Lower leg skin (tissue), 4 donors: ENCODE data around the gene SPATA45. TPM values are rescaled to one million over a fixed set of nuclear protein-coding genes. Genes with fewer than 3 reads are reported as not detected.
"Not testable (repeated sequence)": the region's sequence is repeated elsewhere in the genome, so short reads cannot be mapped to it uniquely, and the experiment has no call there.

Experiments
- DNase-seq, 2 donors: peaks; one replicate each; pipeline ENCODE4 v3.0.0-alpha.2; 2019; ENCODE audit warnings: low spot score in 2 of 2
- H3K4me3 ChIP-seq: fragments of 200-600 bp; sonication (generic); 2 replicates; pipeline ENCODE4 v1.5.1; 2017; ENCODE audit warnings: mild to moderate bottlenecking, low read depth; ENCODE audit not compliant: poor library complexity, severe bottlenecking
- POLR2A ChIP-seq, 2 donors: fragments of 450-650 bp; IDR thresholded peaks; one replicate each; pipeline ENCODE4 v1.6.1; 2016 to 2017; ENCODE audit warnings: antibody characterized with exemption in 2 of 2, mild to moderate bottlenecking in 1 of 2, moderate library complexity in 1 of 2
- WGBS, 2 donors: methylation state at CpG; one replicate each; pipeline ENCODE4 v1.1.5; 2018; 5-methylcytosine and 5-hydroxymethylcytosine counted together
- intact Hi-C: fragments of 100-400 bp; cut with DNase I; formaldehyde crosslinking; loops from one replicate; pipeline ENCODE4 v1.15.0; 2023; ENCODE audit warnings: low total_unique reads
- total RNA-seq, 4 donors: library from RNA; depleted of rRNA; stranded (reverse); fragments of >200 nt; gene quantifications; one replicate each; pipeline ENCODE4 v1.1.0, GENCODE V29; 2016
- TF ChIP-seq, protein P1 (sequence below), 3 donors: fragments of 450-650 bp; IDR thresholded peaks; one replicate each; pipeline ENCODE4 v1.5.1; 2016; ENCODE audit warnings: antibody characterized with exemption in 3 of 3, mild to moderate bottlenecking in 3 of 3, moderate library complexity in 2 of 3

The SPATA45 gene
- total RNA-seq, 4 donors from 2014 or later = not detected

DNA sequence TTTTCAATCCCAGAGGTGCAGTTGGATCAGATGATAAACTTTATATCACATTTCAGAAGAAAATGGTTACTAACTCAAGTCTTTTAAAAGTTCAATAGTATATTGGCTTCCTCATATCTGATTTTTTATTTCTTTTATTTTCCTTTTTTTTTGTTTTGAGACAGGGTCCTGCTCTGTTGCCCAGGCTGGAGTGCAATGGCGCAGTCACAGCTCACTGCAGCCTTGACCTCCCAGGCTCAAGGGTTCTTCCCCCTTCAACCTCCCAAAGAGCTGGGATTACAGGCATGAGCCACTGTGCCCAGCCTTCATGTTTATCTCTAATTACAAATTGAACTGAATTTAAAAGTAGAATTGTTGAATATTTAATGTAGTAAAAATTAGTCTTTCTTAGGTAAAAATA is 24.5 kb upstream of the SPATA45 start:
- WGBS, 2 donors = 0 to 100% methylated on average over 1 of the region's 1 CpG
- intact Hi-C loops = no loop called here
- DNase-seq = no peak
- TF ChIP-seq, protein P1, sequence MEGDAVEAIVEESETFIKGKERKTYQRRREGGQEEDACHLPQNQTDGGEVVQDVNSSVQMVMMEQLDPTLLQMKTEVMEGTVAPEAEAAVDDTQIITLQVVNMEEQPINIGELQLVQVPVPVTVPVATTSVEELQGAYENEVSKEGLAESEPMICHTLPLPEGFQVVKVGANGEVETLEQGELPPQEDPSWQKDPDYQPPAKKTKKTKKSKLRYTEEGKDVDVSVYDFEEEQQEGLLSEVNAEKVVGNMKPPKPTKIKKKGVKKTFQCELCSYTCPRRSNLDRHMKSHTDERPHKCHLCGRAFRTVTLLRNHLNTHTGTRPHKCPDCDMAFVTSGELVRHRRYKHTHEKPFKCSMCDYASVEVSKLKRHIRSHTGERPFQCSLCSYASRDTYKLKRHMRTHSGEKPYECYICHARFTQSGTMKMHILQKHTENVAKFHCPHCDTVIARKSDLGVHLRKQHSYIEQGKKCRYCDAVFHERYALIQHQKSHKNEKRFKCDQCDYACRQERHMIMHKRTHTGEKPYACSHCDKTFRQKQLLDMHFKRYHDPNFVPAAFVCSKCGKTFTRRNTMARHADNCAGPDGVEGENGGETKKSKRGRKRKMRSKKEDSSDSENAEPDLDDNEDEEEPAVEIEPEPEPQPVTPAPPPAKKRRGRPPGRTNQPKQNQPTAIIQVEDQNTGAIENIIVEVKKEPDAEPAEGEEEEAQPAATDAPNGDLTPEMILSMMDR (IDR thresholded peaks at IDR 0.05) = no peak
- TF ChIP-seq POLR2A (IDR thresholded peaks at IDR 0.05) = no peak
- no peak overlapping the region for H3K4me3 ChIP-seq

- 43 to 92% methylated on average over 1 of the region's 1 CpG for WGBS, 2 donors
- TF ChIP-seq POLR2A (IDR thresholded peaks at IDR 0.05) = no peak
- TF ChIP-seq, protein P1 (IDR thresholded peaks at IDR 0.05) = no peak
- H3K4me3 ChIP-seq = no peak overlapping the region
- intact Hi-C loops = no loop called here
- DNase-seq = no peak
These were observed 19.7 kb upstream of the SPATA45 start for GRCh38 chr1:212867192-212867591.

DNA sequence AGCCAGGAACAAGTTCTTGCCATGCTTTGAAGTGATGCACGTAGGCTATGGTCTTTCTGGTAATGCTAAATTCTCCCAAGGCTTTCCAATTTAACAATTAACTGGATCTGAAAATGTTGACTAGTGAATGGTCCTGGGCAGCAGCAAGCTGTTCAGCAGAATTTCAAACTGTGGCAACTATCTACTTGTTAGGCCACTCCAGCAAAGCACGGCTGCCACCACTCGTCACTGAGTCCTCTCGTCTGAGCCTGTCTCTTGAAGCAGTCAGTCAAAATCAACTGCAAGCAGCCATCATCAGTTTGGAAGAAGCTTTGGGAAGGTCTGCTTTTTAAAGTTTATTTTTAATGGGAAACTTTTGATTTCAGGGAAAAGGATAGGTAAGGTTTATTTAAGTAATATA is 16.8 kb upstream of the SPATA45 start:
- no peak for DNase-seq
- WGBS, 2 donors = 74 to 88% methylated on average over 4 of the region's 4 CpGs
- intact Hi-C loops = no loop called here
- H3K4me3 ChIP-seq = no peak overlapping the region
- TF ChIP-seq, protein P1 (IDR thresholded peaks at IDR 0.05) = no peak
- TF ChIP-seq POLR2A (IDR thresholded peaks at IDR 0.05) = no peak

DNA sequence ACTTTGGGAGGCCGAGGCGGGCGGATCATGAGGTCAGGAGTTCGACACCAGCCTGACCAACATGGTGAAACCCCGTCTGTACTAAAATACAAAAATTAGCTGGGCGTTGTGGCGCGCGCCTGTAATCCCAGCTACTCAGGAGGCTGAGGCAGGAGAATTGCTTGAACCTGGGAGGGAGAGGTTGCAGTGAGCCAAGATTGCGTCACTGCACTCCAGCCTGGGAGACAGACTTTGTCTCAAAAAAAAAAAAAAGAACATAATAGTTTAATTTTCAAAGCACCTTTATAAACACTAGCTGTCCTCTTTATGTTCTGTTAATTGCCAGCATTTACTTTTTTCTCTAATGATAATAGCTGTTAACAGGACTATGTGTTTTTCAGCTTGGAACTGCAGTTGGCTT is 15.9 kb upstream of the SPATA45 start:
- H3K4me3 ChIP-seq, intact Hi-C loops, DNase-seq: not testable (repeated sequence)
- 86 to 92% methylated on average over 10 of the region's 10 CpGs for WGBS, 2 donors

DNA sequence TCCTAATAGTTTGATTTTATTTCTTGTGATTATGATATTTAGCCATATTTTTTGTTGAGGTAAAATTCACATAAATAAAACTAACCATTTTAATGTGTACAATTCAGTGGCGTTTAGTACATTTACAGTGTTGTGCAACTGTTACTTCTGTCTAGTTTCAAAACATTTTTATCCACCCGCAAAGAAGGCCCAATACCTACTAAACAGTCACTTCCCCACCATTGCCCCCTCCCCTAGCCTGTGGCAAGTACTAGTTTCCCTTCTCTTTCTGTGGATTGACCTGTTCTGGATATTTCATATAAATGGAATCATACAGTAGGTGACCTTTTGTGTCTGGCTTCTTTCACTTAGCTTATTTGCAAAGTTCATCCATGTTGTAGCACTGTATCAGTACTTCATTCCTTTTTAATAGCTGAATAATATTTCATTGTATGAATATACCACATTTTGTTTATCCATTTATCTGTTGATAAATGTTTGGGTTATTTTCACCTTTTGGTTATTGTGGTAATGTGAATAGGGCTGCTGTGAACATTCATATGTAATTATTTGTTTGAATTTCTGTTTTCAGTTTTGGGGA is 14.8 kb upstream of the SPATA45 start:
- WGBS, 2 donors = 90 to 92% methylated on average over 2 of the region's 2 CpGs
- H3K4me3 ChIP-seq = no peak overlapping the region
- DNase-seq = no peak
- intact Hi-C loops = no loop called here
- TF ChIP-seq POLR2A (IDR thresholded peaks at IDR 0.05) = no peak
- TF ChIP-seq, protein P1 (IDR thresholded peaks at IDR 0.05) = no peak

DNA sequence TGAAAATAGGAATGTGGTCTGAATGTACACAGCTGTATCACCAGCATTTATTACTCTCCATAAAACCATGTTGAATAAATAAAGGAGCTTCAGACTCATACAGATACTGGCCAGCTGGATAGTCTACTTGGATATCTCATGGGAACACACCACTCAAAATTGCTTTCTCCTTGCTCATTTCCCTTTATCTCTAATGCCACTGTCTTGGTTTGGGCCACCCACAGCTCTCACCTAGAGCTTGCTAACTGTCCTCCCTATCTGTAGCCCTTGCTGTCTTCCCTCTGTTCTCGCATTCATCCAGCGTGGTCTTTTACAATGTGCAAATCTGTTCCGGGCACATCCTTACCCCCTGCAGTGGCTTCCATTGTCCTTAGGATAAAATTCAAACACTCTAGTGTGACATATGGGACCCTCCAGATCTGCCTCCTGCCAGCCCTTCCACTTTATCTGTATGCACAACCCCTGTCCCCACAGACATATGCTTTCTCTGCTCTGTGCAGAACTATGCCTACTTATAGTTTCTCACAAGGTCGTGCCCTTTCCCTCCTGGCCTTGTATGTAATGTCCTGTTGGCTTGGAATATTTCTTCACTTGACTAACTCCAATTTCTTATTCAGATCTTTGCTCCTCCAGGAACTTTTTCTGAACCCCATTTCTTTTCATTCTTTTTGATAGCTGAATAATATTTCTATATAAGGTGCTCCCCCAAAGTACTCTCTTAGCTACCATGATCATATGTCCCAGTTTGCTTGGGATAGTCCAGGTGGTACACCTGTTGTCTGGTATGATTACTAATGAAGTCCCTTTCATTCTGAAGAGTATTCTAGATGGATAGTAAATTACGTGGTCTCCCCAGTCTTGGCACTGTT is 13.5 kb upstream of the SPATA45 start:
- intact Hi-C loops = no loop called here
- WGBS, 2 donors = 75 to 94% methylated on average over 5 of the region's 5 CpGs

More for the DNA sequence above, 13.5 kb upstream of the SPATA45 start:
- TF ChIP-seq, protein P1 (IDR thresholded peaks at IDR 0.05) = no peak
- no peak overlapping the region for H3K4me3 ChIP-seq
- no peak for DNase-seq
